ENCODE results near the gene IRF2BPL. TPM values are rescaled to one million over a fixed set of nuclear protein-coding genes. Genes with fewer than 3 reads are reported as not detected.

Gene IRF2BPL
- total and polyA plus RNA-seq, 9 of the 15 experiments (the other 6 are each of a cell fraction or from before 2014, with no cell fraction given): 0.52 to 21.6 (median 2.5) TPM

DNA sequence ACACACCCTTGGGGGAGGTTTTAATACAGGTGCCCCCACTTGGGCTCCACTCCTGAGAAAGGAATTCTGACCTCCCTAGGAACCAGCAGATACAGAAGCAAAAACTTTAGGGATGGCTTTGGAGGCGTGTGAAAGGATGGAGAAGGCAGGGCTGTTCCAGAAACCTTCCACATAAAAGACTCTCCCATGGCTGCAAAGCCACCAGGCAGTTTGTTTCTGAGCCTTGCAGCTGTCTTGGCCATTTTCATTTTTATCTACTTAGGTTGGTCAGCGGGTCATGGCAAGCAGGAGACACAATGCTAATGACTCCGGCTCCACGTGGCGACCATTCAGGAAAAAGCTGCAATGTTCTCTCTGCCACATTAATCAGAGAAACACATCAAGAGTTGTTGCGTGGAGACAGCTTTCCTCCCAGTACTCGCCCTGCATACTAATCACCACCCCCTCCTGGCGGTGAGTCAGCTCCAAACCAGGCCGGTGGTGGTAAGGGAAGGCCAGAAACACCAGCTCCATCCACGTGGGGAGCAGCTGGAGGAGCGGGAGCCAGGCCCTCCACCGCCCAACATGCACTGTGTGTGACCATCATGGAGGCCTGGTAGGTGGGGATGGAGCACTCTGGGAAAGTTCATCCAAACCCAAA is 30.9 kb upstream of the IRF2BPL start (continued):
- TF ChIP-seq JUND (IDR thresholded peaks at IDR 0.05; ENCODE audit: borderline replicate concordance, low read depth, low read length) (peak; percentile 86), JUND (tag; IDR thresholded peaks at IDR 0.05; ENCODE audit: borderline replicate concordance, low read depth, low read length) (peak; percentile 82; the same call in 2 of the 3 replicates), FOSL1 (tag; conservative IDR thresholded peaks at IDR 0.05) (peak; percentile 80), EGR1 (conservative IDR thresholded peaks at IDR 0.05) (peak; percentile 42), DPF2 (IDR thresholded peaks at IDR 0.05) (0 out of 2 replicates have a peak, but pooled peaks have one; percentile 34), CREM (IDR thresholded peaks at IDR 0.05; ENCODE audit: low read depth) (peak; percentile 54; the same call in 1 of the 2 replicates), SIN3B (IDR thresholded peaks at IDR 0.05; ENCODE audit: low read depth) (no peak)
- TF ChIP-seq, protein P1, sequence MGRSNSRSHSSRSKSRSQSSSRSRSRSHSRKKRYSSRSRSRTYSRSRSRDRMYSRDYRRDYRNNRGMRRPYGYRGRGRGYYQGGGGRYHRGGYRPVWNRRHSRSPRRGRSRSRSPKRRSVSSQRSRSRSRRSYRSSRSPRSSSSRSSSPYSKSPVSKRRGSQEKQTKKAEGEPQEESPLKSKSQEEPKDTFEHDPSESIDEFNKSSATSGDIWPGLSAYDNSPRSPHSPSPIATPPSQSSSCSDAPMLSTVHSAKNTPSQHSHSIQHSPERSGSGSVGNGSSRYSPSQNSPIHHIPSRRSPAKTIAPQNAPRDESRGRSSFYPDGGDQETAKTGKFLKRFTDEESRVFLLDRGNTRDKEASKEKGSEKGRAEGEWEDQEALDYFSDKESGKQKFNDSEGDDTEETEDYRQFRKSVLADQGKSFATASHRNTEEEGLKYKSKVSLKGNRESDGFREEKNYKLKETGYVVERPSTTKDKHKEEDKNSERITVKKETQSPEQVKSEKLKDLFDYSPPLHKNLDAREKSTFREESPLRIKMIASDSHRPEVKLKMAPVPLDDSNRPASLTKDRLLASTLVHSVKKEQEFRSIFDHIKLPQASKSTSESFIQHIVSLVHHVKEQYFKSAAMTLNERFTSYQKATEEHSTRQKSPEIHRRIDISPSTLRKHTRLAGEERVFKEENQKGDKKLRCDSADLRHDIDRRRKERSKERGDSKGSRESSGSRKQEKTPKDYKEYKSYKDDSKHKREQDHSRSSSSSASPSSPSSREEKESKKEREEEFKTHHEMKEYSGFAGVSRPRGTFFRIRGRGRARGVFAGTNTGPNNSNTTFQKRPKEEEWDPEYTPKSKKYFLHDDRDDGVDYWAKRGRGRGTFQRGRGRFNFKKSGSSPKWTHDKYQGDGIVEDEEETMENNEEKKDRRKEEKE (IDR thresholded peaks at IDR 0.05; ENCODE audit: borderline replicate concordance in 1 of 2, control insufficient read depth in 1 of 2, low read depth in 2 of 2, low read length in 1 of 2): no peak
- TF ChIP-seq, protein P2, sequence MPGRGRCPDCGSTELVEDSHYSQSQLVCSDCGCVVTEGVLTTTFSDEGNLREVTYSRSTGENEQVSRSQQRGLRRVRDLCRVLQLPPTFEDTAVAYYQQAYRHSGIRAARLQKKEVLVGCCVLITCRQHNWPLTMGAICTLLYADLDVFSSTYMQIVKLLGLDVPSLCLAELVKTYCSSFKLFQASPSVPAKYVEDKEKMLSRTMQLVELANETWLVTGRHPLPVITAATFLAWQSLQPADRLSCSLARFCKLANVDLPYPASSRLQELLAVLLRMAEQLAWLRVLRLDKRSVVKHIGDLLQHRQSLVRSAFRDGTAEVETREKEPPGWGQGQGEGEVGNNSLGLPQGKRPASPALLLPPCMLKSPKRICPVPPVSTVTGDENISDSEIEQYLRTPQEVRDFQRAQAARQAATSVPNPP (IDR thresholded peaks at IDR 0.05; ENCODE audit: borderline replicate concordance, insufficient read depth, insufficient read length): no peak
- TF ChIP-seq, protein P3, sequence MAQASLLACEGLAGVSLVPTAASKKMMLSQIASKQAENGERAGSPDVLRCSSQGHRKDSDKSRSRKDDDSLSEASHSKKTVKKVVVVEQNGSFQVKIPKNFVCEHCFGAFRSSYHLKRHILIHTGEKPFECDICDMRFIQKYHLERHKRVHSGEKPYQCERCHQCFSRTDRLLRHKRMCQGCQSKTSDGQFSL (CRISPR knock-in tag; IDR thresholded peaks at IDR 0.05): no peak
- TF ChIP-seq, protein P3 (tag; IDR thresholded peaks at IDR 0.05): no peak

Measured in K562 (cell line).